Upper lobe of left lung (tissue), 4 donors: ENCODE results near the gene ARHGAP8.

Experiments
- EP300 ChIP-seq, 4 donors: sonication (generic); formaldehyde crosslinking; IDR thresholded peaks; one replicate each; pipeline ENCODE4 v1.5.1; 2017; ENCODE audit warnings: antibody characterized with exemption in 4 of 4, control low read depth in 2 of 4
- POLR2A ChIP-seq, 4 donors: fragments of 450-650 bp; IDR thresholded peaks; one replicate each; pipeline ENCODE4 v1.5.1; 2016 to 2017; ENCODE audit warnings: antibody characterized with exemption in 4 of 4, mild to moderate bottlenecking in 2 of 4
- POLR2AphosphoS5 ChIP-seq, 2 donors: sonication (generic); formaldehyde crosslinking; IDR thresholded peaks; one replicate each; pipeline ENCODE4 v1.5.1; 2017; ENCODE audit warnings: antibody characterized with exemption in 2 of 2
- TF ChIP-seq, protein P1 (sequence below), 6 experiments: fragments of 450-650 bp in 4 of 6; fragments of 200-600 bp in 2 of 6; sonication (generic) in 2 of 6; IDR thresholded peaks; one replicate each; pipeline ENCODE4 v1.5.1; 2016 to 2019; ENCODE audit warnings: antibody characterized with exemption in 6 of 6

DNA sequence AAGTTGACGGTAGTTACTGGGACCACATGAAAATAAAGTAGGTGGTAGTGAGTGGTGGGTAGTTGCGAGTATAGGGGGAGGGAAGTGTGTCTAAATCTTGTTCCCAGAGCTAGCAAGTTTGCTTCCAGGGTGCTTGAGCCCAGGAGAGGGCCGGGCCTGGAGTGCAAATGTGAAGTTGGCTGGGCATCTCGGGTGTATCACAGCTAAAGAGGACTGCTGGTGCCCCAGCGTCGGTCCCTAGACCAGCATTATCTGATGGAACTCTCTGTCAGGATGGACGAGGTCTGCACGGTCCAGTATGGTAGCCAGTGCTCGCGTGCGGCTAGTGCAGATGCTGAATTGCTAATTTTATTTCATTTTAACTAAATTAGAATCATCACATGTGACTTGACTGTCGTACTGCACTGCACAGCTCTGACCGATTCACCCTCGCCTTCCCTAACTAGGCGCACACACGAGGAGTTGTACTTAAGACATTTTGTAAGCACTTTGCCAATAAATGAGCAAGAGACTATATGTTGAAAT is 75.4 kb downstream of the ARHGAP8 start:
- TF ChIP-seq POLR2A (IDR thresholded peaks at IDR 0.05) (no peak), POLR2AphosphoS5 (IDR thresholded peaks at IDR 0.05) (no peak), EP300 (IDR thresholded peaks at IDR 0.05) (no peak)
- TF ChIP-seq, protein P1, sequence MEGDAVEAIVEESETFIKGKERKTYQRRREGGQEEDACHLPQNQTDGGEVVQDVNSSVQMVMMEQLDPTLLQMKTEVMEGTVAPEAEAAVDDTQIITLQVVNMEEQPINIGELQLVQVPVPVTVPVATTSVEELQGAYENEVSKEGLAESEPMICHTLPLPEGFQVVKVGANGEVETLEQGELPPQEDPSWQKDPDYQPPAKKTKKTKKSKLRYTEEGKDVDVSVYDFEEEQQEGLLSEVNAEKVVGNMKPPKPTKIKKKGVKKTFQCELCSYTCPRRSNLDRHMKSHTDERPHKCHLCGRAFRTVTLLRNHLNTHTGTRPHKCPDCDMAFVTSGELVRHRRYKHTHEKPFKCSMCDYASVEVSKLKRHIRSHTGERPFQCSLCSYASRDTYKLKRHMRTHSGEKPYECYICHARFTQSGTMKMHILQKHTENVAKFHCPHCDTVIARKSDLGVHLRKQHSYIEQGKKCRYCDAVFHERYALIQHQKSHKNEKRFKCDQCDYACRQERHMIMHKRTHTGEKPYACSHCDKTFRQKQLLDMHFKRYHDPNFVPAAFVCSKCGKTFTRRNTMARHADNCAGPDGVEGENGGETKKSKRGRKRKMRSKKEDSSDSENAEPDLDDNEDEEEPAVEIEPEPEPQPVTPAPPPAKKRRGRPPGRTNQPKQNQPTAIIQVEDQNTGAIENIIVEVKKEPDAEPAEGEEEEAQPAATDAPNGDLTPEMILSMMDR (IDR thresholded peaks at IDR 0.05), result no peak
